Neural cell (in vitro differentiated cells): ENCODE results near the gene HPF1. TPM values are rescaled to one million over a fixed set of nuclear protein-coding genes. Genes with fewer than 3 reads are reported as not detected.
A peak's percentile ranks its signal among the peaks of the same experiment; 100 is the strongest.

ENCODE experiments used
- H2AFZ ChIP-seq: fragments of 200-600, 300-800 bp; sonication (generic), shearing (Covaris generic); 2 replicates; pipeline ENCODE4 v1.6.0; 2014; ENCODE audit warnings: low read depth, mild to moderate bottlenecking, antibody characterized with exemption, low read length, moderate library complexity
- H3F3A ChIP-seq: fragments of 200-600 bp; shearing (Covaris generic); 2 replicates; pipeline ENCODE4 v1.6.1; 2016; ENCODE audit warnings: mild to moderate bottlenecking, moderate library complexity, mixed read lengths, antibody characterized with exemption, low read length; ENCODE audit not compliant: insufficient read depth, poor library complexity, severe bottlenecking
- H3K27ac ChIP-seq: fragments of 200-600, 300-800 bp; sonication (generic), shearing (Covaris generic); 2 replicates; pipeline ENCODE4 v1.5.1; 2014; ENCODE audit warnings: mild to moderate bottlenecking, low read length, moderate library complexity
- H3K27me3 ChIP-seq: fragments of 300-800, 200-600 bp; sonication (generic), shearing (Covaris generic); 2 replicates; pipeline ENCODE4 v1.6.0; 2014; ENCODE audit warnings: mild to moderate bottlenecking, low read depth, low read length, moderate library complexity; ENCODE audit not compliant: insufficient read depth
- H3K36me3 ChIP-seq: fragments of 300-800, 200-600 bp; sonication (generic), shearing (Covaris generic); 2 replicates; pipeline ENCODE4 v1.5.1; 2014; ENCODE audit warnings: mild to moderate bottlenecking, antibody characterized with exemption, low read length, moderate library complexity; ENCODE audit not compliant: insufficient read depth
- H3K4me2 ChIP-seq: fragments of 300-800, 200-600 bp; sonication (generic), shearing (Covaris generic); 2 replicates; pipeline ENCODE4 v1.6.0; 2014; ENCODE audit warnings: mild to moderate bottlenecking, low read length
- H3K4me3 ChIP-seq: fragments of 300-800, 200-600 bp; sonication (generic), shearing (Covaris generic); 2 replicates; pipeline ENCODE4 v1.5.1; 2014; ENCODE audit warnings: mild to moderate bottlenecking, low read length, moderate library complexity
- H3K79me2 ChIP-seq: fragments of 200-600 bp; shearing (Covaris generic); replicated peaks from 2 replicates; pipeline ENCODE4 v1.6.0; 2014; ENCODE audit warnings: mild to moderate bottlenecking, low read length, moderate library complexity; ENCODE audit not compliant: insufficient read depth
- H3K9ac ChIP-seq: fragments of 300-800, 200-600 bp; sonication (generic), shearing (Covaris generic); 2 replicates; pipeline ENCODE4 v1.6.1; 2016; ENCODE audit warnings: mild to moderate bottlenecking, low read length, mixed read lengths
- H3K9me2 ChIP-seq: fragments of 200-600 bp; shearing (Covaris generic); 2 replicates; pipeline ENCODE4 v1.6.1; 2016; ENCODE audit warnings: mild to moderate bottlenecking, low read length, mixed read lengths; ENCODE audit not compliant: insufficient read depth
- H3K9me3 ChIP-seq: fragments of 200-600, 300-800 bp; sonication (generic), shearing (Covaris generic); 2 replicates; pipeline ENCODE4 v1.6.1; 2016; ENCODE audit warnings: mild to moderate bottlenecking, mixed run types, low read length, moderate library complexity, mixed read lengths
- H4K20me1 ChIP-seq: fragments of 200-600 bp; shearing (Covaris generic); 2 replicates; pipeline ENCODE4 v1.6.1; 2016; ENCODE audit warnings: mild to moderate bottlenecking, mixed run types; ENCODE audit not compliant: insufficient read depth
- EP300 ChIP-seq: fragments of 450-650 bp; conservative IDR thresholded peaks from 2 replicates; pipeline ENCODE4 v1.6.1; 2014; ENCODE audit warnings: antibody characterized with exemption, mild to moderate bottlenecking, moderate library complexity; ENCODE audit not compliant: poor library complexity, severe bottlenecking
- EZH2 ChIP-seq: fragments of 200-600, 300-800 bp; shearing (Covaris generic), sonication (generic); IDR thresholded peaks from 2 replicates; pipeline ENCODE4 v1.6.1; 2014; ENCODE audit warnings: antibody characterized with exemption, low read length, borderline replicate concordance, mild to moderate bottlenecking; ENCODE audit not compliant: insufficient read depth, poor library complexity, severe bottlenecking
- MXI1 ChIP-seq: fragments of 450-650 bp; conservative IDR thresholded peaks from 2 replicates; pipeline ENCODE4 v1.6.1; 2014; ENCODE audit warnings: antibody characterized with exemption, mild to moderate bottlenecking; ENCODE audit not compliant: poor library complexity, severe bottlenecking
- POLR2AphosphoS5 ChIP-seq: IDR thresholded peaks from 2 replicates; pipeline ENCODE4 v1.6.1; 2012
- RAD21 ChIP-seq: fragments of 450-650 bp; conservative IDR thresholded peaks from 2 replicates; pipeline ENCODE4 v1.6.1; 2014; ENCODE audit warnings: antibody characterized with exemption, mild to moderate bottlenecking, moderate library complexity
- REST ChIP-seq: IDR thresholded peaks from 2 replicates; pipeline ENCODE4 v1.6.1; 2012; ENCODE audit warnings: borderline replicate concordance
- SMC3 ChIP-seq: fragments of 450-650 bp; conservative IDR thresholded peaks from 2 replicates; pipeline ENCODE4 v1.6.1; 2014; ENCODE audit warnings: antibody characterized with exemption, mild to moderate bottlenecking, moderate library complexity; ENCODE audit not compliant: poor library complexity
- TAF1 ChIP-seq: IDR thresholded peaks from 2 replicates; pipeline ENCODE4 v1.6.1; 2012; ENCODE audit warnings: low read depth
- polyA plus RNA-seq: library from polyadenylated mRNA; depleted of rRNA; stranded (reverse); fragments of >200 nt; gene quantifications from 2 replicates; pipeline ENCODE4 v1.2.3, GENCODE V29; 2014
- TF ChIP-seq, protein P1 (sequence below): fragments of 450-650 bp; IDR thresholded peaks from 2 replicates; pipeline ENCODE4 v1.5.1; 2014; ENCODE audit warnings: antibody characterized with exemption, mild to moderate bottlenecking, moderate library complexity; ENCODE audit not compliant: poor library complexity, severe bottlenecking

The HPF1 gene
- polyA plus RNA-seq, 1 donor from 2014 or later: 143 TPM

DNA sequence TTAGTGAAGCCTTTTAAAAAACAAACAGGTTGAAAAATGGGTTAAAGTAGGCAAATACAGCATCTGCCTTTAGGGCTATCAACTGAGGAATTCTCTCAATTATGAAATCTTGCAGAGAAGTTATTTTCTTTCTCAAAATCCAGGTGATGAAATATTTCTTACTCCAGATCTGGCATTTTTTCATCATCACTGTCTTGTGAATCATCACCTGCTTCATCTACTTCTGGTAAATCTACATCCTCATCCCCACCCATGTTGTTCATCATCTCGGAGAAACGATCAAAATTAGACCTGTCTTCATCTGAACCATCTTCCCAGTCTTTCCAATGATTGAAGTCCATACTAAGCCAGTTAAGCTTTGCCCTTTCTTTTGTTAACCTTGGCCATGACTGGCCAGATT, 33.3 kb upstream of the HPF1 start:
- Histone ChIP-seq H2AFZ (peak overlapping the region; percentile 45), H3K79me2 (no peaks in the 10 kb centered on the region), H3K27me3 (peaks cover 30% of the 10 kb centered on the region), H4K20me1 (no peaks in the 10 kb centered on the region), H3F3A (no peaks in the 10 kb centered on the region), H3K9ac (no peak overlapping the region), H3K9me3 (no peaks in the 10 kb centered on the region), H3K27ac (peak overlapping the region; percentile 21), H3K4me2 (peak overlapping the region; percentile 25), H3K9me2 (no peaks in the 10 kb centered on the region), H3K36me3 (no peaks in the 10 kb centered on the region), H3K4me3 (peak overlapping the region; percentile 65)
- TF ChIP-seq TAF1: no peak
- no peak for TF ChIP-seq MXI1
- TF ChIP-seq EZH2: no peak
- TF ChIP-seq REST: no peak
- TF ChIP-seq, protein P1, sequence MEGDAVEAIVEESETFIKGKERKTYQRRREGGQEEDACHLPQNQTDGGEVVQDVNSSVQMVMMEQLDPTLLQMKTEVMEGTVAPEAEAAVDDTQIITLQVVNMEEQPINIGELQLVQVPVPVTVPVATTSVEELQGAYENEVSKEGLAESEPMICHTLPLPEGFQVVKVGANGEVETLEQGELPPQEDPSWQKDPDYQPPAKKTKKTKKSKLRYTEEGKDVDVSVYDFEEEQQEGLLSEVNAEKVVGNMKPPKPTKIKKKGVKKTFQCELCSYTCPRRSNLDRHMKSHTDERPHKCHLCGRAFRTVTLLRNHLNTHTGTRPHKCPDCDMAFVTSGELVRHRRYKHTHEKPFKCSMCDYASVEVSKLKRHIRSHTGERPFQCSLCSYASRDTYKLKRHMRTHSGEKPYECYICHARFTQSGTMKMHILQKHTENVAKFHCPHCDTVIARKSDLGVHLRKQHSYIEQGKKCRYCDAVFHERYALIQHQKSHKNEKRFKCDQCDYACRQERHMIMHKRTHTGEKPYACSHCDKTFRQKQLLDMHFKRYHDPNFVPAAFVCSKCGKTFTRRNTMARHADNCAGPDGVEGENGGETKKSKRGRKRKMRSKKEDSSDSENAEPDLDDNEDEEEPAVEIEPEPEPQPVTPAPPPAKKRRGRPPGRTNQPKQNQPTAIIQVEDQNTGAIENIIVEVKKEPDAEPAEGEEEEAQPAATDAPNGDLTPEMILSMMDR: no peak
- TF ChIP-seq EP300: no peak
- TF ChIP-seq SMC3: no peak
- no peak for TF ChIP-seq RAD21
- TF ChIP-seq POLR2AphosphoS5: no peak

- no peaks in the 10 kb centered on the region for H3K36me3 ChIP-seq
- H4K20me1 ChIP-seq: no peaks in the 10 kb centered on the region
- no peak overlapping the region for H2AFZ ChIP-seq
- no peaks in the 10 kb centered on the region for H3K27me3 ChIP-seq
- no peaks in the 10 kb centered on the region for H3K9me2 ChIP-seq
- TF ChIP-seq EZH2: no peak
- no peak for TF ChIP-seq MXI1
- TF ChIP-seq TAF1: no peak
- no peak for TF ChIP-seq EP300
- TF ChIP-seq, protein P1: no peak
- no peak for TF ChIP-seq RAD21
- TF ChIP-seq REST: no peak
- TF ChIP-seq SMC3: no peak
- no peak for TF ChIP-seq POLR2AphosphoS5
- no peak overlapping the region for H3K9ac ChIP-seq
- no peaks in the 10 kb centered on the region for H3K79me2 ChIP-seq
- no peak overlapping the region for H3K27ac ChIP-seq
- H3K4me3 ChIP-seq: no peak overlapping the region
- no peaks in the 10 kb centered on the region for H3F3A ChIP-seq
- no peaks in the 10 kb centered on the region for H3K9me3 ChIP-seq
- H3K4me2 ChIP-seq: no peak overlapping the region
Observed at GRCh38 chr4:169774466-169775445, 17.0 kb upstream of the HPF1 start.
